Fibroblast of lung (primary cell): Measurements from ENCODE around the gene PRKG2. TPM values are rescaled to one million over a fixed set of nuclear protein-coding genes. Genes with fewer than 3 reads are reported as not detected.
"Not testable (repeated sequence)": the region's sequence is repeated elsewhere in the genome, so short reads cannot be mapped to it uniquely, and the experiment has no call there.

Source experiments
- DNase-seq, 2 donors: peaks; one replicate each; pipeline versions ENCODE4 v3.0.0 to v3.0.0-alpha.2; 2010; ENCODE audit warnings: low read depth in 2 of 2
- H2AFZ ChIP-seq: 2 replicates; pipeline ENCODE4 v1.5.1; 2012; ENCODE audit warnings: low read length, control low read depth, inconsistent platforms
- H3K27ac ChIP-seq: 2 replicates; pipeline ENCODE4 v1.5.1; 2011; ENCODE audit warnings: low read length, control low read depth; ENCODE audit not compliant: insufficient read depth
- H3K27me3 ChIP-seq: 2 replicates; pipeline ENCODE4 v1.5.1; 2011; ENCODE audit warnings: mild to moderate bottlenecking, low read length; ENCODE audit not compliant: control insufficient read depth, insufficient read depth
- H3K36me3 ChIP-seq: 2 replicates; pipeline ENCODE4 v1.5.1; 2011; ENCODE audit warnings: low read length; ENCODE audit not compliant: control insufficient read depth, insufficient read depth
- H3K4me1 ChIP-seq: 2 replicates; pipeline ENCODE4 v1.5.1; 2011; ENCODE audit warnings: low read length; ENCODE audit not compliant: control insufficient read depth, insufficient read depth; ENCODE audit errors: extremely low read depth
- H3K4me2 ChIP-seq: 2 replicates; pipeline ENCODE4 v1.5.1; 2011; ENCODE audit warnings: low read length, control low read depth; ENCODE audit not compliant: insufficient read depth; ENCODE audit errors: extremely low read depth
- H3K4me3 ChIP-seq, 4 experiments: fragments of 200-600 bp in 1 of 4; sonication (generic) in 1 of 4; replicated peaks in 1 of 4; 2 replicates each; pipeline ENCODE4 v1.5.1; 2011 to 2016; ENCODE audit warnings: low read length in 4 of 4, low read depth in 3 of 4, mild to moderate bottlenecking in 3 of 4, control low read depth in 2 of 4, inconsistent platforms in 1 of 4, mixed read lengths in 1 of 4; ENCODE audit not compliant: insufficient read depth in 1 of 4; ENCODE audit errors: control extremely low read depth in 1 of 4
- H3K79me2 ChIP-seq: 2 replicates; pipeline ENCODE4 v1.5.1; 2012; ENCODE audit warnings: mild to moderate bottlenecking, low read length, inconsistent platforms; ENCODE audit not compliant: control insufficient read depth, insufficient read depth
- H3K9ac ChIP-seq: 2 replicates; pipeline ENCODE4 v1.5.1; 2011; ENCODE audit warnings: mild to moderate bottlenecking, low read length, control low read depth; ENCODE audit not compliant: insufficient read depth
- H3K9me3 ChIP-seq: 2 replicates; pipeline ENCODE4 v1.5.1; 2012; ENCODE audit warnings: low read depth, low read length; ENCODE audit not compliant: control insufficient read depth, insufficient read depth
- H4K20me1 ChIP-seq: 2 replicates; pipeline ENCODE4 v1.5.1; 2011; ENCODE audit warnings: low read length; ENCODE audit not compliant: control insufficient read depth, insufficient read depth; ENCODE audit errors: extremely low read depth
- EZH2 ChIP-seq: IDR thresholded peaks from 2 replicates; pipeline ENCODE4 v1.5.1; 2012; ENCODE audit warnings: low read length, control low read depth, mild to moderate bottlenecking; ENCODE audit errors: missing control alignments
- polyA plus RNA-seq, 2 donors: library from polyadenylated mRNA; depleted of rRNA in 1 of 2; stranded (reverse) in 1 of 2; unstranded in 1 of 2; fragments of >200 nt; gene quantifications; 2 replicates each; pipeline ENCODE4 v1.2.1, GENCODE V29; 2011 to 2012; ENCODE audit warnings: missing spikeins in 1 of 2
- total RNA-seq: library from RNA; depleted of rRNA; stranded (reverse); fragments of >200 nt; gene quantifications from 2 replicates; pipeline ENCODE4 v1.2.1, GENCODE V29; 2014
- TF ChIP-seq, protein P1 (sequence below), 2 donors: IDR thresholded peaks in 1 of 2; conservative IDR thresholded peaks in 1 of 2; 1 replicate in 1 of 2; 2 replicates in 1 of 2; pipeline ENCODE4 v1.5.1; 2011 to 2012; ENCODE audit warnings: low read length in 2 of 2, control low read depth in 1 of 2, inconsistent platforms in 1 of 2, low read depth in 1 of 2, mild to moderate bottlenecking in 1 of 2

PRKG2 gene
- total and polyA plus RNA-seq, 2 donors (not counting 1 experiment from before 2014, with no cell fraction given): 2.8 to 17.5 TPM

DNA sequence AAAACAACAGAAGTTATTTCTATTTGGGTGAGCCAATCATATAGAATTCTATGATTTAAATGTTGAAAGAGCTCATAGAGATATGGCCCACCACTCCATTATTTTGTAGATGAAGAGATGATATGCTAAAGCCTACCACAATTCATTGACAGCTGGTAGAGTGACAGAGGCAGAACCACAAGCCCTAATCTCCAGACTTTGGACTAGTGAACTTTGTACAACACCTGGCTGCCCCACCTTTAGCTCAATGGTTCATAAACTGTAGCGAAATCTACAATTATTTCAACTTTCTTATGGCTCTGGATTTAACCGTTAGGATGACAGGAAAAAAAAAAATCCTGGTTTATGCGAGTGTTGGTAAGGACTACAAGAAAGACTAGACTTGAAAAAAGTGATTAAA is 50.9 kb downstream of the PRKG2 start:
- no peak overlapping the region for H3K9ac ChIP-seq
- H3K27me3 ChIP-seq: no peaks in the 10 kb centered on the region
- H3K36me3 ChIP-seq: no peaks in the 10 kb centered on the region
- no peaks in the 10 kb centered on the region for H3K4me1 ChIP-seq
- no peak for TF ChIP-seq EZH2
- TF ChIP-seq, protein P1, sequence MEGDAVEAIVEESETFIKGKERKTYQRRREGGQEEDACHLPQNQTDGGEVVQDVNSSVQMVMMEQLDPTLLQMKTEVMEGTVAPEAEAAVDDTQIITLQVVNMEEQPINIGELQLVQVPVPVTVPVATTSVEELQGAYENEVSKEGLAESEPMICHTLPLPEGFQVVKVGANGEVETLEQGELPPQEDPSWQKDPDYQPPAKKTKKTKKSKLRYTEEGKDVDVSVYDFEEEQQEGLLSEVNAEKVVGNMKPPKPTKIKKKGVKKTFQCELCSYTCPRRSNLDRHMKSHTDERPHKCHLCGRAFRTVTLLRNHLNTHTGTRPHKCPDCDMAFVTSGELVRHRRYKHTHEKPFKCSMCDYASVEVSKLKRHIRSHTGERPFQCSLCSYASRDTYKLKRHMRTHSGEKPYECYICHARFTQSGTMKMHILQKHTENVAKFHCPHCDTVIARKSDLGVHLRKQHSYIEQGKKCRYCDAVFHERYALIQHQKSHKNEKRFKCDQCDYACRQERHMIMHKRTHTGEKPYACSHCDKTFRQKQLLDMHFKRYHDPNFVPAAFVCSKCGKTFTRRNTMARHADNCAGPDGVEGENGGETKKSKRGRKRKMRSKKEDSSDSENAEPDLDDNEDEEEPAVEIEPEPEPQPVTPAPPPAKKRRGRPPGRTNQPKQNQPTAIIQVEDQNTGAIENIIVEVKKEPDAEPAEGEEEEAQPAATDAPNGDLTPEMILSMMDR (conservative IDR thresholded peaks at IDR 0.05 in 1 of 2, IDR thresholded peaks at IDR 0.05 in 1 of 2; ENCODE audit: low read depth in 1 of 2, low read length in 2 of 2): no peak
- no peak overlapping the region for H2AFZ ChIP-seq
- no peak overlapping the region for H3K27ac ChIP-seq
- H3K4me2 ChIP-seq: no peak overlapping the region
- no peaks in the 10 kb centered on the region for H3K79me2 ChIP-seq
- no peaks in the 10 kb centered on the region for H3K9me3 ChIP-seq
- no peak for DNase-seq
- H4K20me1 ChIP-seq: no peaks in the 10 kb centered on the region
- H3K4me3 ChIP-seq: no peak overlapping the region

DNA sequence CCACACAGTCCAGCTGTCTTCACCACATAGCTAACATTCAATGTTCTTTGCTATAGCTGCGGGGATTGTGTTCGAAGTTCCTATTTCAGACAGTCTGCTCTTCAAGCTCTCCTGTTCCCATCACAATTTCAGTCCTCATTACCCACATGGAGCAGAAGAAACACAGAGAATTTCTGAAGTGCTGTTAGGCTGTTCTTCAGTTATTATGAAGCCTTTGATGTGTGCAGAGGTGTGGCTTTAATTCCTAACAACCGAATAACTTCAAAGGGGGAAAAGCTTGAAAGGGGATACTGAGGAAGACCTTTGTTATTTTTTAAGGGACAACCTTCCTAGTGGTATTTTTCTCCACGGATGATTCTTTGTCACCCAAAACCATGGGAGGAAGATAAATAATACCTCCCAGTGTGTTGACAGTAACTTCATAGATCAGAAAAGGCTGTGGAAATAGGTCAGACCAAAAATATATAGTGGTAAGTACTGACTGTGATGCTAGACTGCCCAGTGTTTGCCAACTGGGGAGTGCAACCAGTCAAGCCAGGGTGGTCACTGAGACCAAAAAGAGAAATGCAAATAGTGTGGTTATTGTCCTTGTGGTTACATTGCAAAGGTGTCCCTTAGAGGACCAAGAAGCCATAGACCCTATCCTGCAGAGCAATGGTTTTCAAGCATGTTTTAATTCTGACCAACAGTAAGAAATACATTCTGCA is 52.1 kb downstream of the PRKG2 start:
- H3K4me1 ChIP-seq: no peaks in the 10 kb centered on the region
- H3K9ac ChIP-seq: no peak overlapping the region
- H2AFZ ChIP-seq: no peak overlapping the region
- H3K4me3 ChIP-seq: no peak overlapping the region
- no peaks in the 10 kb centered on the region for H3K9me3 ChIP-seq
- H3K27ac ChIP-seq: no peak overlapping the region
- no peaks in the 10 kb centered on the region for H3K27me3 ChIP-seq
- no peaks in the 10 kb centered on the region for H3K79me2 ChIP-seq
- no peak for DNase-seq
- no peak overlapping the region for H3K4me2 ChIP-seq
- H4K20me1 ChIP-seq: no peaks in the 10 kb centered on the region
- TF ChIP-seq, protein P1 (conservative IDR thresholded peaks at IDR 0.05 in 1 of 2, IDR thresholded peaks at IDR 0.05 in 1 of 2; ENCODE audit: low read depth in 1 of 2, low read length in 2 of 2): no peak
- TF ChIP-seq EZH2: no peak
- H3K36me3 ChIP-seq: no peaks in the 10 kb centered on the region

DNA sequence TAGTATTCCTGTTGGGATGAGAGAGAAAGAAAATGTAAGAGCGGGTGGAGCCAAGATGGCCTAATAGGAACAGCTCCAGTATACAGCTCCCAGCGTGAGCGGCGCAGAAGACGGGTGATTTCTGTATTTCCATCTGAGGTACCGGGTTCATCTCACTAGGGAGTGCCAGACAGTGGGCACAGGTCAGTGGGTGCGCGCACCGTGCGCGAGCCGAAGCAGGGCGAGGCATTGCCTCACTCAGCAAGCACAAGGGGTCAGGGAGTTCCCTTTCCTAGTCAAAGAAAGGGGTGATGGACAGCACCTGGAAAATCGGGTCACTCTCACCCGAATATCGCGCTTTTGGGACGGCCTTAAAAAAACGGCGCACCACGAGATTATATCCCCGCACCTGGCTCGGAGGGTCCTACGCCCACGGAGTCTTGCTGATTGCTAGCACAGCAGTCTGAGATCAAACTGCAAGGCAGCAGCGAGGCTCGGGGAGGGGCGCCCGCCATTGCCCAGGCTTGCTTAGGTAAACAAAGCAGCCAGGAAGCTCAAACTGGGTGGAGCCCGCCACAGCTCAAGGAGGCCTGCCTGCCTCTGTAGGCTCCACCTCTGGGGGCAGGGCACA is 61.2 kb downstream of the PRKG2 start:
- H3K79me2 ChIP-seq, H3K9ac ChIP-seq, H3K36me3 ChIP-seq, H4K20me1 ChIP-seq, H3K27me3 ChIP-seq, H3K4me2 ChIP-seq, H3K9me3 ChIP-seq, H3K27ac ChIP-seq, H2AFZ ChIP-seq, DNase-seq, H3K4me1 ChIP-seq: not testable (repeated sequence)
- H3K4me3 ChIP-seq: peak overlapping the region in 1 of 4 experiments; percentile 36
